ENCODE measurements around the gene ELOVL6.

DNA sequence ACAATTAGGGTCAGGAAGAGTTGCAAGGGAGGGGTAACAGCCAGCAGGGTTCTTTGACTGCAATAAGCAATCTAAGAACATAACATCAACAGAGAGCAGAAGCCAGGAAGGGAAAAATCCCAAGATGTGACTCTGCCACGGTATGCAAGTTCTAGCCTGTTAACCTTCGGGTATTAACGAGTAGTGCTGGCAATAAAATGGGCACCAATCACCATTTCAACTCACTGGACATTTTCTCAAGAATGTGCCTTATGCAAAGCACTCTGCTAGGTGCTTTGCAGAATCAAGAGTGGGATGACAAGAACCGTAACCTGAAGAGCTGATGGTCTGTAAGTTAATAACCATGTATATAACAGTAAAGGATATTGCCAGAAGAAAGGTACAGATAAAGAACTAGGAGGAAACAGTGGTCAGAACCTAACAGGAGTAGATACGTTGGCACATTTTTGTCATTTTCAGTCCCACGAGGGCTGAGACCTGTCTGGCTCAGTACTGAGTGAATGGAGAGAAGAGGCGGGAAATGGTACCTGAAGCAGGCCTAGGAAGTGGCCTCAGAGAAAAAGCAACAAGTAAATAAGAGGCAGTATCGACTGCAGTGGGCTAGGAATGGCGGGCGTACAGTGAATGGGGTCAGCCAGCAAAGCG lies 2.7 kb downstream of the ELOVL6 start:
- TF ChIP-seq CTCF (IDR thresholded peaks at IDR 0.05; ENCODE audit: poor library complexity) (no peak), EZH2 (IDR thresholded peaks at IDR 0.05; ENCODE audit: borderline replicate concordance) (no peak)

Measured in hepatocyte (in vitro differentiated cells).